ENCODE results near the gene CD82.
"Not testable (repeated sequence)": the region's sequence is repeated elsewhere in the genome, so short reads cannot be mapped to it uniquely, and the experiment has no call there.

The CD82 gene

DNA sequence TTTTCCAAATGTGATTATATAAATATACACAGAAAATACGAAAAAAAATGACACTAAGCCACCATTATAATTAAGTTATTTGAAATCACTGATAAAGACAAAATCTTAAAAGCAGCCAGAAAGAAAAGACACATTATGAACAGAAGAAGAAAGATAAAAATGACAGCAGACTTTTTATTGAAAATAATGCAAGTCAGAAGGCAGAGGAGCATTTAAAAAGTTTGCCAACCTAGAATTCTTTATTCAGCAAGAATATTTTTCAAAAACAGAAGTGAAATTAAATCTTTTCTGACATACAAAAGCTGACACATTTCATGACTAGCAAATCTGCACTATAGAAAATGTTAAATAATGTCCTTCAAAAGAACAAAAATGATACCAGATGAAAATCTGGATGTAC lies 77.8 kb downstream of the CD82 start:
- no peak for DNase-seq

DNA sequence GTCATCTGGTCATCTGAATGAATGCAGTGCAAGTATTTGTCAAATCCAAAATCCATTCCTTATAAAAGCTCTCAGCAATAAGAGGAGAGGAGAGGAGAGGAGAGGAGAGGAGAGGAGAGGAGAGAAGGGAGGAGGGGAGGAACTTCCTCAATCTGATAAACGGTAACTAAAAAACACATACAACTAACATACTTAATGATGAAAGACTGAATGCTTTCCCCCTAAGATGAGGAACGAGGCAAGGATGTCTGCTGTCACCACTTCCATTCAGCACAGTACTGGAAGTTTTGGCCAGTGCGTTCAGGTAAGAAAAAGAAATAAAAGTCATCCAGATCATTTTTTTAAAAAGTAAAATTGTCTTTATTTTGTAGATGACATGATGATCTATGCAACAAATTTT lies 80.4 kb downstream of the CD82 start:
- no peak for DNase-seq

DNA sequence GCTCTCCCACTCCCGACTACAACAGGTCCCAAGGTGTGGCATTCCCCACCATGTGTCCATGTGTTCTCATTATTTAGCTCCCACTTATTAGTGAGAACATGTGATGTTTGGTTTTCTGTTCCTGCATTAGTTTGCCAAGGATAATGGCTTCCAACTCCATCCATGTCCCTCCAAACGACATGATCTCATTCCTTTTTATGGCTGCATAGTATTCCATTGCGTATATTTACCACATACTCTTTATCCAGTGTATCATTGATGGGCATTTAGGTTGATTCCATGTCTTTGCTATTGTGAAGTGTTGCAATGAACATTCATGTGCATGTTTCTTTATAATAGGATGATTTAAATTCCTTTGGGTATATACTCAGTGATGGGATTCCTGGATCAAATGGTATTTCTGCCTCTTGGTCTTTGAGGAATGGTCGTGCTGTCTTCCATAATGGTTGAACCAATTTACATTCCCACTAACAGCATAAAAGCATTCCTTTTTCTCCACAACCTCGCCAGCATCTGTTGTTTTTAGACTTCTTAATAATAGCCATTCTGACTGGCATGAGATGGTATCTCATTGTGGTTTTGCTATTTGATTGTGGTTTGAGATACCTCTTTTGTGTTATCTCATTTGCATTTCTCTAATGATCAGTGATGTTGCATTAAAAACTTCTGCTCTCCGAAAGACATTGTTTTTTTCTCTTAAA lies 81.9 kb downstream of the CD82 start:
- DNase-seq, result not testable (repeated sequence)

DNA sequence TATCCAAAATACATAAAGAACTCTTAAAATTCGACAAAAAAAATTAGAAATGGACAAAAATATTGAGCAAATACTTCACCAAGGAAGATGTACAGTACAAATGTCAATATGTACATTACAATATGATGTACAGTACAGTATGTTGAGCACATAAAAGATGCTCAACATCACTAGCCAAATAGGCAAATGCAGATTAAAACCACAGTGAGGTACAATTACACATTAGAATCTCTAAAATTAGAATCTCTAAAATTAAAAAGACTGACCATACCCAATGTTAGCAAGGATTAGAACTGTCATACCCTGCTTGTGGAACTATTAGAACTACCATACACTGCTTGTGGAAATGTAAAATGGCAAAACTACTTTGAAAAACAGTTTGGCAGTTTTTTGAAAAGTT lies 82.6 kb downstream of the CD82 start:
- no peak for DNase-seq

DNA sequence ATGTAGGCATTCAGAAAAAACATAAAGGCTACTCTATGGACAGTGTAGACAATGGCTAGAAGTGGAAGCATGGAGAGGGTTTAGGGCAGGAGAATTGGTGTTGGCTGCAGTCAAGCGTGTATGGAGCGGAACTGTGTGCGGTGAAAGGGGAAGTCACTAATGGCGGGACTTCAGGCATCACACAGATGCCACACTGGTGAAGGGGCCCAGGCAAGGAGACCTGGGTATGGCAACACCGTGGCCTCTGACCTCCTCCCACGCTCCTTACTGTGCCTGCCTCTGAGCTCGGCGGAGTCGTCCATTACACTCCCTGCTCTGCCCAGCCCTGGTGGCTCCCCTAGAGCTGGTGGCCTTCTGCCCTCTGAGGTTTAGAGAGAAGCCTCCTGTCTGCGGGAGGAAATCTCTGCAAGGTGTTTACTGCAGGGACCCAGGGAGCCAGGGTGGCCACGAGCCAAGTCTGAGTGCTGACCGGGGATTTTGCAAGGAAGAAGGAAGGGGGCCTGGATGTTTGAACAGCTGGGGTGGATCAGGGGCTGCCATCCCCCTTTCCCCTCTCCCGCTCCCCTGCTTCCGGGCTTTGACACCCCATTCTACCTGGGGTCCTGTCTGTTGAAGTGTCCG lies 86.2 kb downstream of the CD82 start:
- no peak for DNase-seq

DNA sequence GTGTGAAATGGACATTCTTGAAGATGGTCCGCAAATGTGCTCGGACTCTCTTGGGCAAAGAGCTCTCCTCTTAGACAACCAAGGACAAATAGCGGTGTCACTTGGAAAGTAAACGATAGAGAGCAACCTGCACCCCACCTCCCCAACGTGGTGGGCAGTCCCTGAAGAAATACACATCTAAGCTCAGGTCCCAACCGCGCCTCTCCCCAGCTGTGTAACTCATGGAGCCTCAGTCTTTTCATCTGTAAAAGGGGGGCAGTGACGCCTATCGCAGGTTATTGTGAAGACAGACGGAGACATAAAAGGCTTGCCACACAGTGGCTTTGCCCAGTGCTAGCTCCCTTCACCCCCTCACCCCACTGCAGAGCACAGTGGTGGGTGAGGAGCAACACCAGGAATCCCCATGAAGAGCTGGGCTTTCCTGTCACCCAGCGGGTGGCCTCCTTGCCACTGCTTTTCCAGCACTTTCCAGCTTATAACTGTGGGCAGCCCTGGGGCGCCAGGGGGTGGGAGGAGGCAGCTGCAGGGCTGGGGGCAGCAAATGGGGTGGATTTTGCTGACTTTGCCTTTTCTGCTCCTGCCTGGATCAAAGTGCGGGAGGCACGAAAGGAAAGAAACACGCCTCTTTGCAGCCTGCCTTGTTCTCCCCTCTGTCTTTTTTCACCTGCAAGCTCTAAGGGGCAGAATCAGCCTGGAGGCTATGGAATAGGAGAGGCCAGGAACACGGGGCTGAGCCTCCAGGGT lies 87.6 kb downstream of the CD82 start:
- DNase-seq, result no peak

DNA sequence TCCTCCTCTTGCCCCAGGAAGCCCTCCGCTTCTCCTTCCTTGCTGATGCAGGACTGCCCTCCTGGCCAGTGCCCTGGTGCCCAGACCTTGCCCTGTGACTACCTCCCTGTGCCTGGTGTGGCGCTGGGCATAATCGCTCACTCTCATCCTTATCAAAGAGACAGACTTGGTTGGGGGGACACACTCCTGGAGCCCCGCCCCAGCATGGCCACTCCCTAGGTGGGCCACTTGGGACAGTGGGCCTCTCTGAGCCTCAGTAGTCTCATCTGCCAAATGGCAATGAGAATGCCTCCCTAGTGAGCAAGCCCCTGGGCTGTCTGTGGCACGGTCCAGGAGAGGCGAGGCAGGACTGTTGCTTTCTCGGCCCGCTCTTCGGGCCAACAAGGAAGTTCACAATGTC lies 88.6 kb downstream of the CD82 start:
- DNase-seq, result no peak

DNA sequence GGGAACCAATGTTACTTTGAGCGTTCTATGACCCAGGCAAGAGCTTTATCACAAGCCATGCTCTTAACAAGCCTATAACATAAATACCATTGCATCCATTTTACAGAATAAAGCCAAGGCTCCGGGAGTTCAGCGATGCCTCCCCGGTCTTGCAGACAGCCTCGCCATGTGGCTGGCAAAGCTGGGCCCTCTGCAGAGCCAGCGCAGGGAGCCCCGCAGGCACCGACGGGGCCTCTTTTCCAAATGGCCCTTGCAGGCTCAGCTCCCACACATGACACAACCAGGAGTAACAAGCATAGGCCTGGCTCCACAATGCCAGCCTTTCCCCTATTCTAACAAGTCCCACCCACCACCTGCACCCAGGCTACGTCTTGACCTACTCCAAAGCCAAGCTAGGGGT lies 89.1 kb downstream of the CD82 start:
- DNase-seq, result no peak

DNA sequence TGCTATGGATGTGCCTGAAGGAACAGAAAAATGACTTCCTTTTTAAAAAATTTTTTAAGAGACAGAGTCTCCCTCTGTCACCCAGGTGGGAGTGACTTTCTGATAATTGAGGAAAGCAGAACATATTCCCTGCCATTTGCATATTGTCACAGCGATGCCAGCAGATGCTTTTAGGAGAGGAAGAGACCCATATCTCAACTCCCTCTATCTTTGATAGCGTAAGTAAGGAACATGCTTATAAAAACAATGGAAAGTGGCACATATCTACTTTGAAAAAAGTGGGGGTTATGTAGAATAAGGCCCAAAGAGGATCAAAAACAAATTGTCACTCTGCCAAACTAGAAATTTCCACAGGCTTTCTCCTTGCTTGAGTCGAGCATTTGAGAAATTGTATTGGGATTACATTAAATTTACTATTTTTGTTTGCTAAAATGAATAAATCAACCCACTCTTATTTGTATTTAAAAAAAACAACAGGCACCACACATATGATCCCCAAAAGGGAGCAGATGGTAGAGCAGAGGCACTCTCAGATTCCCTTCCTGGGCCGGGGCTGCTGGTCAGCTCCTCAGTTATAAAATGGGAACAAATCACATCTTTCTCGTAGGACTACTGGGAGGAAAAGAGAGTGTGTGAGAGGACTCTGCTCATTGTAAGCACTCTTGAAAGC lies 92.5 kb downstream of the CD82 start:
- DNase-seq, result no peak

DNA sequence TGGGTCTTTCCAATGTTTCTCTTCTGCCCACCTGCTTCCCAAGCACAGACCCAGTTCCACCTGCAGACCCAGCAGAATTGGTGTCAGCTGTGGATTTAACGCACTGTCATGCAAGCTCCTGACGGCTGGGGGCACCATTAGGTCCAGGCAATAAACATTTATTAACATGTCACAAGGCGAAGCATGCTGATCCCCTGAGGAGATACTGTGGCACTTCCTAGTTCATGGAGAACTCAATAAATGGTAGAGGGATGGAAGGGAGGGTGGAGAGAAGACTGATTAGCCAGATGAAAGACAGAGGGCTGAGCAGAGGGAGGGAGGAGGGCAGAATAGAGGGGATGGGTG lies 93.0 kb downstream of the CD82 start:
- DNase-seq, result no peak

DNA sequence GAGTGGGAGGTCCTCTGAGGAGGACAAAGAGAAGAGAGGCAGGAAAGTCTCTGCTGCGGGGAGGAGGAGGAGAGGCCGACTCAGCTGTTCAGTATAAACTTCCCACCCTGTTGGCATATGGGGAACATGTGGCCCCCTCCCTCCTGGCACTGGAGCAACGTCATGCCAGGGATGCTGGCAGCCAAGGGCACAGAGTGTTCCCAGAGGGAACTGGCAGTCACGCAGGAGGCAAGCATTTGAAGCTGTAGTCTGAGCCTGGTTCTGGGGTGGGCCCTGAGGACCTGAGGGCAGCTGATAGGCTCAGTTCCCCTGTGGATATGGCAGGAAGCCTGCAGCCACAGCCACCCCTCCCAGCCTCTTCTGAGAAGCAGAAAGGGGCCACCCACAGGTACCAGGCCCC lies 94.2 kb downstream of the CD82 start:
- DNase-seq, result no peak

DNA sequence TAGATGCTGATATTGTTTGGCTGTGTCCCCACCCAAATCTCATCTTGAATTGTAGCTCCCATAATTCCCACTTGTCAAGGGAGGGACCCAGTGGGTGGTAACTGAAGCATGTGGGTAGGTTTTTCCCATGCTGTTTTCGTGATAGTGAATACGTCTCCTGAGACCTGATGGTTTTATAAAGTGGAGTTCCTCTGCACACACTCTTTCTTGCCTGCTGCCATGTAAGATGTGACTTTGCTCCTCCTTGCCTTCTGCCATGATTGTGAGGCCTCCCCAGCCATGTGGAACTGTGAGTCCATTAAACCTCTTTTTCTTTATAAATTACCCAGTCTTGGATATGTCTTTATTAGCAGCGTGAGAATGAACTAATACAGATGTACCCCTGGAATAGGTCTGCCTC lies 95.1 kb downstream of the CD82 start:
- not testable (repeated sequence) for DNase-seq

DNA sequence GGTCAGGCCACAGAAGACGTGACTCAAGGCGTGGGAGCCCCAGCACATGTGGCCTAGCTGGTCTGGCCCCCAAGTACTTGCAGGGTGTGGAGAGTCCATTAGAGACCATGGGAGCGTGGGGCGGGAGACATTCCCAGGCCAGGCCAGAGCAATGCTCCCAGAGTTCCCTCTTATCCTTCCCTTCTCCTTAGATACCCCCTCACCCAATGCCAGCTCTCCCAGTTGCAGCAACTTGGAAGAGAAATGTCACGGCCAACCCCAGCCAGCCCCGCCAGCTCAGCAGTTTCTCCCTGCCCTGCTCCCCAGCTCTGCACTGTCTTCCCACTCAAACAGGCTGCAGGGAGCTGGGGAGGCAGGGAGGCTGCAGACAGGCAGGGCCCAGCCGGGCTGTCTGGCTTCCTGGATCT lies 95.9 kb downstream of the CD82 start:
- no peak for DNase-seq
